Cerebellar nuclear complex (tissue), 1 donor: Measurements from ENCODE around the gene ST6GAL1.
"Not testable (repeated sequence)": the region's sequence is repeated elsewhere in the genome, so short reads cannot be mapped to it uniquely, and the experiment has no call there.

Experiments used
- DNase-seq, 2 experiments: peaks; one replicate each; lab custom pipeline; 2025; lab: John Stamatoyannopoulos, UW

ST6GAL1 gene

GRCh38 chr3:186930143-186930640 lies at the start of gene ST6GAL1:
ST6GAL1 (plus strand) TSS chr3:186930526; CDS start chr3:187042704, 112,178 bp downstream.
- no peak for DNase-seq

GRCh38 chr3:186882150-186882524 lies 48.2 kb upstream of the ST6GAL1 start:
- no peak for DNase-seq

GRCh38 chr3:186882881-186883685 lies 47.2 kb upstream of the ST6GAL1 start:
- no peak for DNase-seq

- no peak for DNase-seq
These were observed 46.7 kb upstream of the ST6GAL1 start for GRCh38 chr3:186883686-186884058.

GRCh38 chr3:186884868-186885267 lies 45.5 kb upstream of the ST6GAL1 start:
- DNase-seq, result not testable (repeated sequence)

GRCh38 chr3:186886202-186886981 lies 43.9 kb upstream of the ST6GAL1 start:
- DNase-seq, result no peak

GRCh38 chr3:186887507-186887938 lies 42.8 kb upstream of the ST6GAL1 start:
- not testable (repeated sequence) for DNase-seq

- no peak for DNase-seq
These were observed 41.8 kb upstream of the ST6GAL1 start for GRCh38 chr3:186888569-186888968.

- DNase-seq, result not testable (repeated sequence)
These were observed 40.6 kb upstream of the ST6GAL1 start for GRCh38 chr3:186889698-186890097.

- no peak for DNase-seq
These were observed 39.4 kb upstream of the ST6GAL1 start for GRCh38 chr3:186890911-186891310.

GRCh38 chr3:186893071-186893470 lies 37.3 kb upstream of the ST6GAL1 start:
- DNase-seq, result not testable (repeated sequence)

- DNase-seq, result no peak
These were observed 34.9 kb upstream of the ST6GAL1 start for GRCh38 chr3:186895406-186895805.

GRCh38 chr3:186896006-186896405 lies 34.3 kb upstream of the ST6GAL1 start:
- no peak for DNase-seq

- DNase-seq, result no peak
These were observed 33.5 kb upstream of the ST6GAL1 start for GRCh38 chr3:186896875-186897274.

- DNase-seq, result no peak
These were observed 29.1 kb upstream of the ST6GAL1 start for GRCh38 chr3:186901135-186901734.

GRCh38 chr3:186902154-186902553 lies 28.2 kb upstream of the ST6GAL1 start:
- no peak for DNase-seq

- no peak for DNase-seq
These were observed 27.6 kb upstream of the ST6GAL1 start for GRCh38 chr3:186902713-186903112.

GRCh38 chr3:186903676-186904075 lies 26.6 kb upstream of the ST6GAL1 start:
- not testable (repeated sequence) for DNase-seq

GRCh38 chr3:186907075-186907474 lies 23.3 kb upstream of the ST6GAL1 start:
- DNase-seq, result not testable (repeated sequence)

GRCh38 chr3:186909078-186909853 lies 21.1 kb upstream of the ST6GAL1 start:
- DNase-seq, result no peak
